GM11168 (cell line): ENCODE results near the gene BCL2A1.

ENCODE experiments used
- in situ Hi-C: fragments of 300-500 bp; cut with MboI; formaldehyde crosslinking; loops from one replicate; pipeline ENCODE4 v1.12.0; 2022; ENCODE audit warnings: low sequenced_read_pairs; ENCODE audit not compliant: unreplicated experiment

BCL2A1 gene

GRCh38 chr15:79990280-79990996 is 19.4 kb upstream of the BCL2A1 start:
- in situ Hi-C loops = loop anchor here (5.0 to 25.0 kb wide), 3 partner anchors 38 to 172 kb away; partner anchors contain the start of genes FAH and MTHFS

- in situ Hi-C loops = loop anchor here (5.0 to 25.0 kb wide), 3 partner anchors 37 to 173 kb away; partner anchors contain the start of genes FAH and MTHFS
Measured at GRCh38 chr15:79989682-79990081, 18.7 kb upstream of the BCL2A1 start.

- in situ Hi-C loops = loop anchor here (25.0 kb wide), 1 partner anchor 173 kb away; the partner anchor contains the start of gene FAH
Measured at GRCh38 chr15:79989183-79989582, 18.2 kb upstream of the BCL2A1 start.

GRCh38 chr15:79988448-79989117 is 17.6 kb upstream of the BCL2A1 start:
- in situ Hi-C loops = loop anchor here (25.0 kb wide), 1 partner anchor 174 kb away; the partner anchor contains the start of gene FAH

- in situ Hi-C loops = loop anchor here (25.0 kb wide), 1 partner anchor 174 kb away; the partner anchor contains the start of gene FAH
Measured at GRCh38 chr15:79987969-79988368, 17.0 kb upstream of the BCL2A1 start.

GRCh38 chr15:79987569-79987955 is 16.6 kb upstream of the BCL2A1 start:
- in situ Hi-C loops = loop anchor here (25.0 kb wide), 1 partner anchor 175 kb away; the partner anchor contains the start of gene FAH

- in situ Hi-C loops = loop anchor here (25.0 kb wide), 1 partner anchor 180 kb away; the partner anchor contains the start of gene FAH
Measured at GRCh38 chr15:79981831-79982455, 10.9 kb upstream of the BCL2A1 start.

GRCh38 chr15:79978655-79979514 is 7.9 kb upstream of the BCL2A1 start:
- in situ Hi-C loops = loop anchor here (25.0 kb wide), 1 partner anchor 183 kb away; the partner anchor contains the start of gene FAH

- in situ Hi-C loops = loop anchor here (25.0 kb wide), 1 partner anchor 184 kb away; the partner anchor contains the start of gene FAH
Measured at GRCh38 chr15:79978260-79978654, 7.3 kb upstream of the BCL2A1 start.

- in situ Hi-C loops = loop anchor here (25.0 kb wide), 1 partner anchor 185 kb away; the partner anchor contains the start of gene FAH
Measured at GRCh38 chr15:79977431-79978054, 6.5 kb upstream of the BCL2A1 start.

GRCh38 chr15:79973456-79974195 is 2.6 kb upstream of the BCL2A1 start:
- in situ Hi-C loops = no loop called here

- in situ Hi-C loops = no loop called here
Measured at GRCh38 chr15:79972863-79973262, 1.9 kb upstream of the BCL2A1 start.

GRCh38 chr15:79970181-79970580 is 815 bp downstream of the BCL2A1 start:
- in situ Hi-C loops = no loop called here

- in situ Hi-C loops = no loop called here
Measured at GRCh38 chr15:79969146-79969545, 1.9 kb downstream of the BCL2A1 start.

GRCh38 chr15:79967298-79968182 is 3.5 kb downstream of the BCL2A1 start:
- in situ Hi-C loops = no loop called here

GRCh38 chr15:79966634-79967297 is 4.2 kb downstream of the BCL2A1 start:
- in situ Hi-C loops = no loop called here
